IPS-18a (cell line): ENCODE data around the gene SNX20.

Experiments used
- H3K27ac ChIP-seq: one replicate; pipeline ENCODE4 v1.5.1; 2013; ENCODE audit warnings: low read length
- H3K27me3 ChIP-seq: one replicate; pipeline ENCODE4 v1.6.1; 2013; ENCODE audit warnings: mild to moderate bottlenecking, low read length; ENCODE audit not compliant: control insufficient read depth, insufficient read depth
- H3K36me3 ChIP-seq: one replicate; pipeline ENCODE4 v1.6.1; 2013; ENCODE audit warnings: low read depth, low read length; ENCODE audit not compliant: control insufficient read depth
- H3K4me1 ChIP-seq: one replicate; pipeline ENCODE4 v1.6.1; 2013; ENCODE audit warnings: low read depth, low read length; ENCODE audit not compliant: control insufficient read depth
- H3K4me3 ChIP-seq: one replicate; pipeline ENCODE4 v1.5.1; 2013; ENCODE audit warnings: low read length
- H3K9ac ChIP-seq: one replicate; pipeline ENCODE4 v1.6.1; 2013; ENCODE audit warnings: mild to moderate bottlenecking, low read length, moderate library complexity
- H3K9me3 ChIP-seq: one replicate; pipeline ENCODE4 v1.6.1; 2013; ENCODE audit warnings: low read depth, low read length; ENCODE audit not compliant: control insufficient read depth

Gene SNX20

GRCh38 chr16:50627419-50627818 is 53.7 kb downstream of the SNX20 start:
- Histone ChIP-seq H3K4me3 (no peak overlapping the region), H3K9me3 (no peaks in the 10 kb centered on the region), H3K27me3 (no peaks in the 10 kb centered on the region), H3K36me3 (no peaks in the 10 kb centered on the region), H3K4me1 (no peaks in the 10 kb centered on the region), H3K9ac (no peak overlapping the region), H3K27ac (no peak overlapping the region)

GRCh38 chr16:50626868-50627267 is 54.2 kb downstream of the SNX20 start:
- H3K36me3 ChIP-seq = no peaks in the 10 kb centered on the region
- no peak overlapping the region for H3K9ac ChIP-seq
- no peaks in the 10 kb centered on the region for H3K27me3 ChIP-seq
- H3K27ac ChIP-seq = no peak overlapping the region
- no peaks in the 10 kb centered on the region for H3K9me3 ChIP-seq
- H3K4me1 ChIP-seq = no peaks in the 10 kb centered on the region
- no peak overlapping the region for H3K4me3 ChIP-seq

- Histone ChIP-seq H3K27ac (no peak overlapping the region), H3K9ac (no peak overlapping the region)
Measured at GRCh38 chr16:50625374-50625773, 55.7 kb downstream of the SNX20 start.

GRCh38 chr16:50624449-50624970 is 56.6 kb downstream of the SNX20 start:
- H3K4me1 ChIP-seq = no peaks in the 10 kb centered on the region

More at GRCh38 chr16:50625374-50625773, 55.7 kb downstream of the SNX20 start:
- Histone ChIP-seq H3K4me3 (no peak overlapping the region), H3K36me3 (no peaks in the 10 kb centered on the region), H3K27me3 (no peaks in the 10 kb centered on the region), H3K9me3 (no peaks in the 10 kb centered on the region), H3K4me1 (no peaks in the 10 kb centered on the region)

GRCh38 chr16:50622643-50623369 is 58.3 kb downstream of the SNX20 start:
- no peak overlapping the region for H3K9ac ChIP-seq
- H3K27ac ChIP-seq = no peak overlapping the region
- H3K4me3 ChIP-seq = no peak overlapping the region
- no peaks in the 10 kb centered on the region for H3K9me3 ChIP-seq
- no peaks in the 10 kb centered on the region for H3K36me3 ChIP-seq
- no peaks in the 10 kb centered on the region for H3K4me1 ChIP-seq
- H3K27me3 ChIP-seq = no peaks in the 10 kb centered on the region

More at GRCh38 chr16:50624449-50624970, 56.6 kb downstream of the SNX20 start:
- Histone ChIP-seq H3K9ac (no peak overlapping the region), H3K27me3 (no peaks in the 10 kb centered on the region), H3K36me3 (no peaks in the 10 kb centered on the region), H3K4me3 (no peak overlapping the region), H3K27ac (no peak overlapping the region), H3K9me3 (no peaks in the 10 kb centered on the region)

GRCh38 chr16:50622029-50622428 is 59.1 kb downstream of the SNX20 start:
- Histone ChIP-seq H3K4me1 (peaks cover 6% of the 10 kb centered on the region), H3K9me3 (no peaks in the 10 kb centered on the region), H3K27me3 (no peaks in the 10 kb centered on the region), H3K9ac (no peak overlapping the region), H3K4me3 (no peak overlapping the region), H3K27ac (no peak overlapping the region), H3K36me3 (no peaks in the 10 kb centered on the region)
